HG02623 (cell line): ENCODE results near the gene SRRM5.
"Not testable (repeated sequence)": the region's sequence is repeated elsewhere in the genome, so short reads cannot be mapped to it uniquely, and the experiment has no call there.

ENCODE experiments used
- ATAC-seq: cut with Tn5 transposase; IDR thresholded peaks from one replicate; pipeline ENCODE4 v1.9.1; 2021; ENCODE audit warnings: moderate library complexity; ENCODE audit not compliant: unreplicated experiment

Gene SRRM5

GRCh38 chr19:43611788-43612187 lies at the start of gene SRRM5:
SRRM5 (plus strand) TSS chr19:43612088; CDS start chr19:43612122, 34 bp downstream.
- no peak for ATAC-seq

DNA sequence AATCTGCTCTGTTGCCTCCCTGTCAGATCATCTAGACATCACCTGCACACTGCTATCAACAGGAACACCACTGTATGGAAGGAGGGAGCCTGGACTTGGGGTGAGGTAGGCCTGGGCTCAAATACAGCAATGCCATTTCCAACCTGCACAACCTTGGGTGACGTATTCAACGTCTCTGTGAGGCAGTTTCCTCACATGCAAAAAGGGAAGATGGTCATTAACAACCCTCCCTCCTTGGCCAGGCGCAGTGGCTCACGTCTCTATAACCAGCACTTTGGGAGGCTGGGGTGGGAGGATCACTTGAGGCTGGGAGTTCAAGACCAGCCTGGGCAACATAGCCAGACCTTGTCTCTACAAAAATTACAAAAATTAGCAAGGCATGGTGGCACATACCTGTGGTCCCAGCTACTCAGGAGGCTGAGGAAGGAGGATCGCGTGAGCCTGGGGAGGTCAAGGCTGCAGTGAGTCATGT lies 49.6 kb upstream of the SRRM5 start:
- ATAC-seq: no peak

GRCh38 chr19:43562698-43563241 lies 49.1 kb upstream of the SRRM5 start:
- no peak for ATAC-seq

GRCh38 chr19:43563816-43564457 lies 48.0 kb upstream of the SRRM5 start:
- no peak for ATAC-seq

DNA sequence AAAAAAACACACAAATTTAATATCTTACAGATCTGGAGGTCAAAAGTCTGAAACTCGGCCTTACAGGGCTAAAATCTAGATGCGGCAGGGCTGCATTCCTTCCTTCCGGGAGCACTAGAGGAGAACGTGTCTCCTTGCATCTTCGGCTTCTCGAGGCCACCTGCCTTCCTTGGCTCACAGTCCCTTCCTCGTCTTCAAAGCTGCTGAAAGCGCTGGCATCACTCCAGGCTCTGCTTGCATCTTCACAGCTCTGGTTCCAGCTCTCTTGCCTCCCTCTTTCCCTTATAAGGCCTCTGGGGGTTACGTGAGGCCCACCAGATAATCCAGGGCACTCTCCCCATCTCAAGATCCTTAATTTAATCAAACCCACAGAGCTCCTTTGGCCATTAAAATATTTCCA lies 47.1 kb upstream of the SRRM5 start:
- no peak for ATAC-seq

DNA sequence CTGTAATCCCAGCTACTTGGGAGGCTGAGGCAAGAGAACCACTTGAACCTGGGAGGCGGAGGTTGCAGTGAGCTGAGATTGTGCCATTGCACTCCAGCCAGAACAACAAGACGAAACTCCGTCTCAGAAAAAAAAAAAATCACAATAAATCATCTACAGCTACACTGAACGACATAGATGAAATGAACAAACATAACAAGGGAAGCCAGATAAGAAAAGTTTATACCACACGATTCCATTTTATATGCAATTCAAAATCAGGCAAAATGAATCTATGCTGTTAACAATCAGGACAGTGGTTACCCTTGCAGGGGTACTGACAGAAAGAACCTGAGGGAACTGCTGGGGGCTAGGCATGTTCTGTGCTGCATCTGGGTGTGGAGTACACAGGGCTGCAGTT lies 42.2 kb upstream of the SRRM5 start:
- ATAC-seq: no peak

GRCh38 chr19:43570174-43570791 lies 41.6 kb upstream of the SRRM5 start:
- no peak for ATAC-seq

DNA sequence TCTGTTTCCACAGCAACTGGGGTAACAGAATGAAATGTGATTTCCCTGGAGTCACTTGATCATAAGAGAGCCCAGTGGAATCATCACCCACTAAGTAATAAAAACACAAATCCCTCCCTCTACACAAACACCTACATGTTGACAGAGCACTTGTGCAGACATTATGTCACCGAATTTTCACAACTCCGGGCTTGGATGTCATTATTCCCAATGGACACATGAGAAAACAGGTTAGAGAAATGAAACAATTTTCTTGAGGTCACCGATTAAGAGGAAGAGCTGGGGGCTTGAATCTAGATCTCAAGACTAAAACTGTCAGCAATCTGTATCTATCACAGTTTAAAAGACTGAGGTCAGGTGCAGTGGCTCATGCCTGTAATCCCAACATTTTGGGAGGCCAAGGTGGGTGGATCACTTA lies 39.7 kb upstream of the SRRM5 start:
- no peak for ATAC-seq

DNA sequence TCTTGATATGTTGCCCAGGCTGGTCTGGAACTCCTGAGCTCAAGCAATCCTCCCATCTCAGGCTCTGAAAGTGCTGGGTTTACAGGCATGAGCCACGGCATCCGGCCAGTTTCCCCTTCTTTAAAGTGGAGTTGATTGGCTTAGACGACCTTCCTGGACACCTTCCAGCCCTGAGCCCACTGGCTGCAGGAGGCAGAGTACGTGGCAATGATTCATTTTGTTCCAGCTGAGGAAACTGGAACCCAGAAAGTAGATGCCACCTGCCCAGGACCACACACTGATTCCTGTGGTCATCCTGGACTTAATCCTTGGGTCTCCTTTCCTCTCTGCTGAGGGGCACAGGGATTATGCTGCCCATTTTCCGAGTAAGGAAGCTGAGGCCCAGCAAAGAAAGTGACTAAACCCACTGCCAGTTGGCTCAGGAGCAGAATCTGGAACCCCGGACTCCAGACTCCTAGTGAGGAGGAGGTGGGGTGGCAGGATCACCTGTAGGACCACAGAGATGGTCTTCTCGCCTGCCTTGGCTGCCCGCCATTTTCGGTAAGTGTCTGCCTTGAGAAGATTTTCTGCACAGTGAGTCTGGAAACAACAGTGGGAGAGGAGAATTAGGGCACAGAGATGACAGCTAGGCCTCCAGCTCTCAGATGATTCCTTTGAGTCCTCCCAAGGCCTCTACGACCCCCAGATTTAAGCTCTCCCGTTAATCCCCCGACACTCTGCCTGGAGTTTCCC lies 37.3 kb upstream of the SRRM5 start:
- ATAC-seq: no peak

- peak; percentile 95 for ATAC-seq
Observed at GRCh38 chr19:43575156-43575950, 36.5 kb upstream of the SRRM5 start, which contains the start of the genes PINLYP and XRCC1. PINLYP (plus strand) TSS chr19:43575801; CDS start chr19:43577192, 1,391 bp downstream. XRCC1 (minus strand) TSS chr19:43575527; CDS start chr19:43575458, 69 bp downstream.

GRCh38 chr19:43575955-43576878 lies 35.7 kb upstream of the SRRM5 start:
- no peak for ATAC-seq

DNA sequence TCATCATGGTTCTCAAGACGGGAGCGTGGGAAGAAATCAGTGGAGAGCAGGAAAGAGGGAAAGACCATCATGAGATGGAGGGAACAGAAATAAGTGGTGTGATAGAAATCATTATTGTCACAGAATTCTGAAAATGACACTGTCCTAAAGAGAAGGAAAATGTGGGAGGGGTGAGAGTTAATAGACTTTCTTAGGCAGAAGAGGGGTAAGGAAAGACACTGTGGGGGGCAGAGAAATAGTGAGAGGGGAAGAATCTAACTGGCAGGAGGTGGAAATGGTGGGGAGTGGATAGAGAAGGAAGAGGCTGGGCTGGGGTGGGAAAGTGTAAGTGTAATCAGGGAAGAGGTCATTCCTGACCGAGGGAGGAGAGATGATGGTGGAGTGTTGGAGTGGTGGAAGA lies 33.1 kb upstream of the SRRM5 start:
- no peak for ATAC-seq

GRCh38 chr19:43581467-43581866 lies 30.4 kb upstream of the SRRM5 start:
- ATAC-seq: no peak

DNA sequence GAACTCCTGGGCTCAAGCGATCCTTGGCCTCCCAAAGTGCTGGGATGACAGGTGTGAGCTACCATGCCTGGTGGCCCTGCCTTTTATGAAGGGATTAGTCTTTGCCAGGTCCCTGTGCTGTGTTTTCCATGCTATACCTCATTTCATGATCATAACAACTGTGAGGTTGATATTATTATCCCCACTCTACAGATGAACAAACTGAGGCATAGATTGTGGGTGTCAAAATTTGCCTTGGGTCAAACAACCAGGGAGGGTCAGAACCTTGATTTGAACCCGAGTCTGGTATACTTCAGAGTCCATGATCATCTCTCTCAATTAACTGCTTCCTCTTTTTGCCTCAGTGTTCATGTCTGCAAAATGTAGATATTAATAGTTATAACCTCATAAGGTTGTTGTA lies 29.4 kb upstream of the SRRM5 start:
- no peak for ATAC-seq

DNA sequence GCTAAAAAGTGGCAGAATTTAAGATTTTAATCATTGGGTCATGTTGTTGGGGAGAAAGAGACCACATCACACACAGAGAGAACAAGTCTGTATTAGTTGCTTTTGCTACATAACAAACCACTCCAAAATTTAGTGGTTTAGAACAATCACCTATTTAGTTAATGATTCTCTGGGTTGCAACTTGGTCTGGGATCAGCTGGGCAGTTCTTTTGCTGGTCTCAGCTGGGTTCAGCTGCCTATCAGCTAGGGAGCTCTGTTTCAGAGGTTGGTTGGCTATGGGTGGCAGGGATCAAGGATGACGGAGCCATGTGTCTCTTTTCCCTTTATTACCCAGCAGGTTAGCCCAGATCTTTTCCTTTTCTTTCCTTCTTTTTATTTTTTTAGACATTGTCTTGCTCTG lies 27.4 kb upstream of the SRRM5 start:
- no peak for ATAC-seq

DNA sequence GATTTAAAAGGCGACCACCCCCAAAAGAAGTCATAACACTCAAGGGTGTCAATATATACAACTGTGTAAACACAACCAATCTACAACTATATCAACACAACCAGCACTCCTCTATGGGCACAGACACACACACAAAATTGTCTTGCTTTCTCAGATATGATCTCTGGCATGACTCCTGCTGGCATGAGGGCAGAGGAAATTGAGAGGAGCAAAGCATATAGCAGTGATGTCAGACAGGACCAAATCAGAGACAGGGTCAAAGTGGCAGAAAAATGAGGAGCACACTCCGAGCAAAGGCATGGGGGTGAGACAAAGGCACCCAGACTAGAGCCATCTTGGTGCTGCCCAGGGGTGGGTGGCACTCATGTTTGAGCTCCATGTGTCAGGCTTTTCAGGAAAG lies 25.5 kb upstream of the SRRM5 start:
- ATAC-seq: no peak

- ATAC-seq: not testable (repeated sequence)
Observed at GRCh38 chr19:43587029-43587428, 24.9 kb upstream of the SRRM5 start.

- no peak for ATAC-seq
Observed at GRCh38 chr19:43589277-43589676, 22.6 kb upstream of the SRRM5 start.

GRCh38 chr19:43589678-43590077 lies 22.2 kb upstream of the SRRM5 start:
- no peak for ATAC-seq
